Amniotic stem cell (primary cell): ENCODE data around the gene GSG1L.
"Not testable (repeated sequence)": the region's sequence is repeated elsewhere in the genome, so short reads cannot be mapped to it uniquely, and the experiment has no call there.

Source experiments
- DNase-seq: peaks from one replicate; lab custom pipeline; 2025; lab: John Stamatoyannopoulos, UW

The GSG1L gene

GRCh38 chr16:27754788-27755690 lies 308.5 kb downstream of the GSG1L start:
- DNase-seq = no peak

DNA sequence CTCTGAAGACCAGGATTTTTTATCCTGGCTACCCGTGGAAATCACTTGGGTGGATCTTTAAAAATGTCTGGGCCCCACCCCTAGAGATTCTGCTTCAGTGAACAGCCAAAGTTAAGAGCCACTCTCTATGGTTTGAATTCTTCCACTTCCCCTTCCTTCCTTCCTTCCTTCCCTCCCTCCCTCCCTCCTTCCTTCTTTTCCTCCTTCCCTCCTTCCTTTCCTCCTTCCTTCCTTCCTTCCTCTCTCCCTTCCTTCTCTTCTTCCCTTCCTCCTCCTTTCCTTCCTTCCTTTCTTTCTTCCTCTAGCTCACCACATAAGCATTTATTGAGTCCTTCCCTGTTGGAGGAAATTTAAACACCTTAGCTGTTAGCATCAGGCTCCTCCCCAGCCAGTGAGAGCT lies 310.0 kb downstream of the GSG1L start:
- no peak for DNase-seq

GRCh38 chr16:27752241-27752640 lies 311.3 kb downstream of the GSG1L start:
- no peak for DNase-seq

GRCh38 chr16:27751676-27752075 lies 311.8 kb downstream of the GSG1L start:
- no peak for DNase-seq

GRCh38 chr16:27751233-27751632 lies 312.3 kb downstream of the GSG1L start:
- no peak for DNase-seq

GRCh38 chr16:27749946-27750345 lies 313.6 kb downstream of the GSG1L start:
- no peak for DNase-seq

DNA sequence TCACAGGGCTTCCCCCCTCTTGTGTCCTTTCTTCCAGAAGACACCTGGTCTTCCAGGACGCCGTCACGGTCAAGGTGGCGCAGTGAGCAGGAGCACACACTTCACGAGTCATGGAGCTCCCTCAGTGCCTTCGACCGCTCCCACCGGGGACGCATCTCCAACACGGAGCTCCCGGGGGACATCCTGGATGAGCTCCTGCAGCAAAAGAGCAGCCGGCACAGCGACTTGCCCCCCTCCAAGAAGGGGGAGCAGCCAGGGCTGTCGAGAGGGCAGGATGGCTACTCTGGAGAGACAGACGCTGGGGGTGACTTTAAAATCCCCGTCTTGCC lies 314.0 kb downstream of the GSG1L start:
- DNase-seq = no peak

GRCh38 chr16:27748868-27749546 lies 314.5 kb downstream of the GSG1L start:
- DNase-seq = no peak

DNA sequence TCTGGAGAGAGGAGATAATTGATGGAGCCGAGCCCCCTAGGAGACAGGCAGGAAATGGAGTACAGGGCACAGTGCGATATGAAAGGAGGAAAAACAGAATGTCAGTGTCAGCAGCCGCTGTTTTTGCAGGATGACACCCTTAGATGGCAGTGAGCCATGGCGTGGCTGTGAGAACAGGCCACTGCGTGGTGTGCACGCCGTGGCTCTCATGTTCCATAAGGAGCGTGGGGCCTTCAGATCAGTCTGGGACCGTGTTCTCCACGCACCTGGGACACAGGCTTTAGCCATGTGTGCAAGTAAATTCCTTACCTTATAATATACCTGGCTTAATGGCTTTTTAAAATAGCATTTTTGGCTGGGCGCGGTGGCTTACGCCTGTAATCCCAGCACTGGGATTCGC lies 315.6 kb downstream of the GSG1L start:
- no peak for DNase-seq

GRCh38 chr16:27746076-27746855 lies 317.2 kb downstream of the GSG1L start:
- no peak for DNase-seq

DNA sequence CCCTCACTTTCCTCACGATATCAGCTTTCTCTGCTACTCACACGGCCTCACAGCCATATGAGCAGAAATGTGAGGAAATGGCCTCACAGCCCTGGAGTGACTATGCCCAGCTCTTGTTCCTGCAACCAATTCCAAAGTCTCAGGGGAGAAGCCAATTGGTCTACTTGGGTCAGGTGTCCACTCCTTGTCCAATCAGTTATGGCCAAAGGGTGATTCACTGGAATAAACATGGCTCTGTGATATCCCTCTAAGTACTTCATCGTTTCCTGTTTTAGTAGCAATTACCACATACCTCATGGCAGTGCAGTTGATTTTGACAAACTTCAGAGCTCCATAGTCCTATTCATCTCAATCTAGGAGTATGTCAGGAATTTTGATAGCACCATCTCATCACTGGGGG lies 318.2 kb downstream of the GSG1L start:
- no peak for DNase-seq

DNA sequence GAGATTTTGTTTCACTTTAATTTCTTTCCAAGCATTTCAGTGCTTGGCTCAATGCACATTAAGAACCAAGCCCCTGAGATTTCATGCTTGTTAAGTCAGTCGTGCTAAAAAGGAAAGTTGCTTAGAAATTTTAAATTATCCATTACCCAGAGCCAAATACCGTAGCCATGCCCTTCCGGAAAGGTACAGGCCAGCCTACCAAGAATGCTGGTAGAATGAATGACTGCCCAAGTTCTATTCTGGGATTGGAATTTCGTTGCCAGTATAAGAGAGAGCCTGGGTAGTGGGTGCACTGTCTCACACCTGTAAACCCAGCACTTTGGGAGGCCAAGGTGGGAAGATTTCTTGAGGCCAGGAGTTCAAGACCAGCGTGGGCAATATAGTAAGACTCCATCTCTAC lies 319.6 kb downstream of the GSG1L start:
- DNase-seq = no peak

DNA sequence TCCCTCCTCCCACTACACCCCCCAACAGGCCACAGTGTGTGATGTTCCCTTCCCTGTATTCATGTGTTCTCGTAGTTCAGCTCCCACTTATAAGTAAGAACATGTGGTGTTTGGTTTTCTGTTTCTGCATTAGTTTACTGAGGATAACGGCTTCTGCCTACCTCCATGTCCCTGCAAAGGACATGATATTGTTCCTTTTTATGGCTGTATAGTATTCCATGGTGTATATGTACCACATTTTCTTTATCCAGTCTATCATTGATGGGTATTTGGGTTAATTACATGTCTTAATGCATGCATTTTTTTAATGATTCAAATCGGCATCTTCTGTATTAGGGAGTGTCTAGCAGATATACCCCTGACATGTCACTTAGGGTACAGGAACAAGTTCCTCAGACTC lies 320.5 kb downstream of the GSG1L start:
- not testable (repeated sequence) for DNase-seq

GRCh38 chr16:27742333-27742732 lies 321.2 kb downstream of the GSG1L start:
- DNase-seq = no peak

DNA sequence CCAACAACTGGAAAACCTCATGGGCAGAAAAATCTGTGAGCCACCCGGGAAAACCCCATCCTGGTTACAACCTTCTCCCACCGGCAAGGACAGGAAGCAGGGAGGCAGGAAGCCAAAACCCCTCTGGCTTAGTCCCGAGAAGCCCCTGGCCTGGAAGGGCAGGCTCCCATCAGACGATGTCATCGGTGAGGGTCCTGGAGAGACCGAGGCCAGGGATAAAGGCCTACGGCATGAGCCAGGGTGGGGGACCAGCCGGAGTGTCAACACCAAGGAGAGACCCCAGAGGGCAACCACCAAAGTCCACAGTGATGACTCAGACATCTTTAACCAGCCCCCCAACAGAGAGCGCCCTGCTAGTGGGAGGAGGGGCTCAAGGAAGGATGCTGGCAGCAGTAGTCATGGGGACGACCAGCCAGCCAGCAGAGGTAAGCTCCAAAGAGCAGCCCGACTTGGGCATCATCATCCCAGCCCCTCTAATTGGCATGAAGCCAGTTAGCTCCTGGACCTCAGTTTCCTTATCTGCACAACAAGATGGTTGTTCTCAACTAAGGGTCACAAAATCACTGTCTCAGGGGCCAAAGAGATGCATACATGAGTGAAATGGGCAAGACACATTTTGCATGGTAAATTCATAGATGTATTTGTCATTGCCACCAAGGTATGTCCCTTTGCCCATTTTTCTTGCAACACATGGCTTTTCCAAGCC lies 322.9 kb downstream of the GSG1L start:
- no peak for DNase-seq

DNA sequence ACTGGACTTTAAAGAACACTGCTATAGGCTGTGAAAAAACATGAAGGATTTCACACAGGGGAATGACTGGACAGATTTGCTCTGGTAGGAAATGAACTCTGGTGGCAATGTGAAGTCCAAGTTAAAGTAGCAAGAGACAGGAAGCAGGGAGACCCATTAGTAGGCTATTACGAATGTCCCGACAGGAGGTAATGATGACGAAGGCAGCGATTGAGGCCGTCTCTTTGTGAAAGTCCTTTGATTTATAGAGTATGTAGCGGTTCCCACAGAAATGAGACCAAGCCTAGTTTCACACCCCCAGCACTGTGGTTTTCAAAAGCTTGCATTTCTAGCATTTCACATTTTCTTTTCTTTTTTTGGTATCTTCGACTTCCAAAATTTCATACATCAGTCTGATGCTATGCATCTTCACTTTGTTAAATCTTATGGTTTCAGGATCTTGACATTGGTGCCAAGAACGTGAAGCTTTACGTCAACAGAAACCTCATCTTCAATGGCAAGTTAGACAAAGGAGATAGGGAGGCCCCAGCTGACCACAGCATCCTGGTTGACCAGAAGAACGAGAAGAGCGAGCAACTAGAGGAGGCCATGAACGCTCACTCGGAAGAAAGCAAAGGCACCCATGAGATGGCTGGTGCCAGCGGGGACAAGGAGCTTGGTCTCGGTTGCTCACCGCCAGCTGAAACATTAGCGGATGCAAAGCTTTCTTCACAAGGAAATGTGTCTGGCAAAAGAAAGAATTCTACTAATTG lies 323.7 kb downstream of the GSG1L start:
- no peak for DNase-seq

DNA sequence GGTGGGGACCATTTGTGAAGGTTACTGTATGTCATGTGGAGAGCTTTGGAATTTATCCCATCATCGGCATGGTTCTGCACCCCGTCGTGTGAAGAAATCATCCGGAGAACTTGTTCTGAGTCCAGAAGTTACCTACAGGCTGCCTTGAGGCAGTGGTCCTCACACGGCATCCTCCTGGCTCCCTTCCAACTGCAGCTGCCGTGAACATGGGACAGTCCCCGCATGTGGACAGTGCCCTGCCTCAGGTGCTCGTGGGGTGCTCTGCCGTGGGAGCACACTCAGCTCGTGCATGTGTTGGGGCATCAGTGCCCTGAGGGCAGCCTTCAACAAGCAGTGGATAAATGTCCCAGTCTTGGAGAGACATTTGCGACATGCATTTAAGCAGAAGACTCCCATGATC lies 324.9 kb downstream of the GSG1L start:
- no peak for DNase-seq
